ENCODE results near the gene COL6A5.
"Not testable (repeated sequence)": the region's sequence is repeated elsewhere in the genome, so short reads cannot be mapped to it uniquely, and the experiment has no call there.

COL6A5 gene

GRCh38 chr3:130395331-130395730 is 49.9 kb downstream of the COL6A5 start:
- in situ Hi-C loops (cut with HindIII; ENCODE audit: low sequenced_read_pairs), result no loop called here
- no peak for TF ChIP-seq CTCF (IDR thresholded peaks at IDR 0.05; ENCODE audit: low read depth, low read length)
- H3K4me3 ChIP-seq (ENCODE audit: low read depth, low read length), result no peak overlapping the region
- DNase-seq (ENCODE audit: low read depth, low spot score), result peak; percentile 14

- DNase-seq (ENCODE audit: low read depth, low spot score), result peak; percentile 87
- in situ Hi-C loops (cut with HindIII; ENCODE audit: low sequenced_read_pairs), result no loop called here
- no peak for TF ChIP-seq CTCF (IDR thresholded peaks at IDR 0.05; ENCODE audit: low read depth, low read length)
These were observed 50.4 kb downstream of the COL6A5 start for GRCh38 chr3:130395916-130396315.

GRCh38 chr3:130404401-130404800 is 58.9 kb downstream of the COL6A5 start:
- no peak for TF ChIP-seq CTCF (IDR thresholded peaks at IDR 0.05; ENCODE audit: low read depth, low read length)
- H3K4me3 ChIP-seq (ENCODE audit: low read depth, low read length), result no peak overlapping the region
- DNase-seq (ENCODE audit: low read depth, low spot score), result no peak
- in situ Hi-C loops (cut with HindIII; ENCODE audit: low sequenced_read_pairs), result no loop called here

More at GRCh38 chr3:130395916-130396315, 50.4 kb downstream of the COL6A5 start:
- no peak overlapping the region for H3K4me3 ChIP-seq (ENCODE audit: low read depth, low read length)

GRCh38 chr3:130405956-130406355 is 60.5 kb downstream of the COL6A5 start:
- TF ChIP-seq CTCF (IDR thresholded peaks at IDR 0.05; ENCODE audit: low read depth, low read length), result no peak
- no peak overlapping the region for H3K4me3 ChIP-seq (ENCODE audit: low read depth, low read length)
- in situ Hi-C loops (cut with HindIII; ENCODE audit: low sequenced_read_pairs), result no loop called here
- DNase-seq (ENCODE audit: low read depth, low spot score), result no peak

GRCh38 chr3:130408253-130408652 is 62.8 kb downstream of the COL6A5 start:
- in situ Hi-C loops (cut with HindIII; ENCODE audit: low sequenced_read_pairs); DNase-seq (ENCODE audit: low read depth, low spot score); H3K4me3 ChIP-seq (ENCODE audit: low read depth, low read length): not testable (repeated sequence)

- no peak overlapping the region for H3K4me3 ChIP-seq (ENCODE audit: low read depth, low read length)
- TF ChIP-seq CTCF (IDR thresholded peaks at IDR 0.05; ENCODE audit: low read depth, low read length), result no peak
- peak; percentile 6 for DNase-seq (ENCODE audit: low read depth, low spot score)
- in situ Hi-C loops (cut with HindIII; ENCODE audit: low sequenced_read_pairs), result no loop called here
These were observed 65.8 kb downstream of the COL6A5 start for GRCh38 chr3:130411320-130411719.

- TF ChIP-seq CTCF (IDR thresholded peaks at IDR 0.05; ENCODE audit: low read depth, low read length), result no peak
- no peak overlapping the region for H3K4me3 ChIP-seq (ENCODE audit: low read depth, low read length)
- in situ Hi-C loops (cut with HindIII; ENCODE audit: low sequenced_read_pairs), result no loop called here
- no peak for DNase-seq (ENCODE audit: low read depth, low spot score)
These were observed 67.6 kb downstream of the COL6A5 start for GRCh38 chr3:130412991-130413560.

Measured in astrocyte of the spinal cord (primary cell).